SKM-1 (cell line): ENCODE data around the gene SPSB1.

Experiments
- DNase-seq: peaks from one replicate; lab custom pipeline; 2025; ENCODE audit not compliant: unreplicated experiment; lab: John Stamatoyannopoulos, UW

Gene SPSB1

GRCh38 chr1:9258629-9259028 lies 34.1 kb upstream of the SPSB1 start:
- no peak for DNase-seq

GRCh38 chr1:9260059-9260766 lies 32.5 kb upstream of the SPSB1 start:
- no peak for DNase-seq

- DNase-seq: no peak
Measured at GRCh38 chr1:9261496-9261895, 31.2 kb upstream of the SPSB1 start.

GRCh38 chr1:9262096-9262986 lies 30.4 kb upstream of the SPSB1 start:
- no peak for DNase-seq

- no peak for DNase-seq
Measured at GRCh38 chr1:9263276-9263855, 29.3 kb upstream of the SPSB1 start.

- DNase-seq: no peak
Measured at GRCh38 chr1:9263984-9264872, 28.5 kb upstream of the SPSB1 start.

- DNase-seq: no peak
Measured at GRCh38 chr1:9265037-9265436, 27.7 kb upstream of the SPSB1 start.

- no peak for DNase-seq
Measured at GRCh38 chr1:9265968-9266367, 26.7 kb upstream of the SPSB1 start.

- DNase-seq: no peak
Measured at GRCh38 chr1:9267352-9267686, 25.4 kb upstream of the SPSB1 start.

- no peak for DNase-seq
Measured at GRCh38 chr1:9267827-9268581, 24.7 kb upstream of the SPSB1 start.

- no peak for DNase-seq
Measured at GRCh38 chr1:9269078-9269501, 23.6 kb upstream of the SPSB1 start.

- no peak for DNase-seq
Measured at GRCh38 chr1:9269721-9270120, 23.0 kb upstream of the SPSB1 start.

GRCh38 chr1:9270290-9270883 lies 22.3 kb upstream of the SPSB1 start:
- DNase-seq: no peak

GRCh38 chr1:9271283-9271682 lies 21.4 kb upstream of the SPSB1 start:
- DNase-seq: no peak

GRCh38 chr1:9271861-9272595 lies 20.7 kb upstream of the SPSB1 start:
- no peak for DNase-seq

GRCh38 chr1:9273177-9273576 lies 19.5 kb upstream of the SPSB1 start:
- no peak for DNase-seq

GRCh38 chr1:9275161-9275560 lies 17.5 kb upstream of the SPSB1 start:
- no peak for DNase-seq

GRCh38 chr1:9275567-9276034 lies 17.1 kb upstream of the SPSB1 start:
- DNase-seq: peak; percentile 58

- no peak for DNase-seq
Measured at GRCh38 chr1:9278116-9278515, 14.6 kb upstream of the SPSB1 start.
